Endothelial cell of umbilical vein (primary cell): Measurements from ENCODE around the gene SAMD4B. TPM values are rescaled to one million over a fixed set of nuclear protein-coding genes. Genes with fewer than 3 reads are reported as not detected.

Source experiments
- BruUV-seq: library from RNA; stranded (reverse); fragments of 400-500 nt; replicated peaks from 2 replicates; lab custom pipeline; 2021; lab: Mats Ljungman, UMichigan
- CTCF ChIA-PET: fragments of 300-600, 350-600 bp; sonication (Branson Sonifier 250); formaldehyde crosslinking; loops from one replicate; lab custom pipeline; 2021; ENCODE audit warnings: antibody characterized with exemption, inconsistent platforms; lab: Charles Lee
- POLR2A ChIA-PET: fragments of 300-600, 350-600 bp; sonication (Branson Sonifier 250); formaldehyde crosslinking; loops from one replicate; lab custom pipeline; 2021; ENCODE audit warnings: antibody characterized with exemption, inconsistent platforms; lab: Charles Lee
- DNase-seq: peaks from one replicate; pipeline ENCODE4 v3.0.0-alpha.2; 2011; ENCODE audit warnings: low read depth, low spot score
- FAIRE-seq: peaks from 2 replicates; lab custom pipeline; 2011; peaks lifted over from hg19 to GRCh38; lab: Jason Lieb, UNC
- H2AFZ ChIP-seq: 2 replicates; pipeline ENCODE4 v1.6.0; 2012; ENCODE audit warnings: low read depth, low read length, control low read depth, inconsistent platforms
- H3K27ac ChIP-seq: 2 replicates; pipeline ENCODE4 v1.5.1; 2011; ENCODE audit warnings: low read depth, mild to moderate bottlenecking, control low read depth, low read length, moderate library complexity; ENCODE audit not compliant: insufficient read depth
- H3K27me3 ChIP-seq, 2 experiments: 2 replicates each; pipeline versions ENCODE4 v1.6.0 to v1.6.1; 2011; ENCODE audit warnings: low read length in 2 of 2, mixed read lengths in 1 of 2; ENCODE audit not compliant: control insufficient read depth in 2 of 2, insufficient read depth in 2 of 2
- H3K36me3 ChIP-seq, 2 experiments: 2 replicates in 1 of 2; 3 replicates in 1 of 2; pipeline ENCODE4 v1.5.1; 2011; ENCODE audit warnings: low read length in 2 of 2, mild to moderate bottlenecking in 1 of 2, moderate library complexity in 1 of 2; ENCODE audit not compliant: control insufficient read depth in 2 of 2, insufficient read depth in 2 of 2; ENCODE audit errors: extremely low read depth in 1 of 2
- H3K4me1 ChIP-seq: 3 replicates; pipeline ENCODE4 v1.5.1; 2011; ENCODE audit warnings: mild to moderate bottlenecking, low read length; ENCODE audit not compliant: control insufficient read depth, insufficient read depth; ENCODE audit errors: extremely low read depth
- H3K4me2 ChIP-seq: 2 replicates; pipeline ENCODE4 v1.6.1; 2011; ENCODE audit warnings: low read length, control low read depth, mixed read lengths; ENCODE audit not compliant: insufficient read depth
- H3K4me3 ChIP-seq, 3 experiments: fragments of 200-600 bp in 1 of 3; sonication (generic), shearing (Covaris generic) in 1 of 3; replicated peaks in 1 of 3; 2 replicates each; pipeline ENCODE4 v1.5.1; 2011 to 2016; ENCODE audit warnings: control low read depth in 3 of 3, low read length in 3 of 3, mild to moderate bottlenecking in 2 of 3, inconsistent platforms in 1 of 3, low read depth in 1 of 3, moderate library complexity in 1 of 3; ENCODE audit not compliant: insufficient read depth in 1 of 3
- H3K79me2 ChIP-seq: 2 replicates; pipeline ENCODE4 v1.6.0; 2012; ENCODE audit warnings: low read length, inconsistent platforms; ENCODE audit not compliant: control insufficient read depth, insufficient read depth
- H3K9ac ChIP-seq: replicated peaks from 2 replicates; pipeline ENCODE3; 2011; ENCODE audit warnings: low read length, control low read depth; ENCODE audit not compliant: insufficient read depth; ENCODE audit errors: extremely low read depth
- H3K9me1 ChIP-seq: replicated peaks from 3 replicates; pipeline ENCODE4 v1.6.0; 2011; ENCODE audit warnings: mild to moderate bottlenecking, low read length; ENCODE audit not compliant: control insufficient read depth, insufficient read depth; ENCODE audit errors: extremely low read depth
- H3K9me3 ChIP-seq: replicated peaks from 2 replicates; pipeline ENCODE4 v1.5.1; 2012; ENCODE audit warnings: low read length, inconsistent platforms; ENCODE audit not compliant: control insufficient read depth, insufficient read depth
- H4K20me1 ChIP-seq: replicated peaks from 2 replicates; pipeline ENCODE3; 2011; ENCODE audit warnings: mild to moderate bottlenecking, low read length; ENCODE audit not compliant: control insufficient read depth, insufficient read depth; ENCODE audit errors: extremely low read depth
- CTCF ChIP-seq, 2 donors: IDR thresholded peaks; 1 replicate in 1 of 2; 2 replicates in 1 of 2; pipeline ENCODE4 v1.5.1; 2011; ENCODE audit warnings: low read length in 2 of 2, mild to moderate bottlenecking in 2 of 2, moderate library complexity in 2 of 2, control low read depth in 1 of 2, inconsistent platforms in 1 of 2, low read depth in 1 of 2; ENCODE audit not compliant: insufficient read depth in 1 of 2; ENCODE audit errors: extremely low read depth in 1 of 2
- EZH2 ChIP-seq: IDR thresholded peaks from 2 replicates; pipeline ENCODE4 v1.6.1; 2012; ENCODE audit warnings: borderline replicate concordance, low read depth, mild to moderate bottlenecking, moderate library complexity, low read length, inconsistent platforms; ENCODE audit not compliant: severe bottlenecking
- FOS ChIP-seq: IDR thresholded peaks from 2 replicates; pipeline ENCODE4 v1.6.1; 2011; ENCODE audit warnings: mild to moderate bottlenecking, low read length, moderate library complexity, borderline replicate concordance; ENCODE audit not compliant: insufficient read depth
- GATA2 ChIP-seq: IDR thresholded peaks from 2 replicates; pipeline ENCODE4 v1.7.0; 2011; ENCODE audit warnings: low read depth, mild to moderate bottlenecking, moderate library complexity, mixed read lengths, low read length; ENCODE audit not compliant: insufficient read length, insufficient read depth
- JUN ChIP-seq: IDR thresholded peaks from 2 replicates; pipeline ENCODE4 v1.6.1; 2011; ENCODE audit warnings: borderline replicate concordance, low read depth; ENCODE audit not compliant: insufficient read length, insufficient read depth
- MAX ChIP-seq: IDR thresholded peaks from 2 replicates; pipeline ENCODE4 v1.6.1; 2011; ENCODE audit not compliant: insufficient read depth, insufficient read length
- MYC ChIP-seq: IDR thresholded peaks from one replicate; pipeline ENCODE4 v1.6.1; 2011; ENCODE audit warnings: mild to moderate bottlenecking, low read depth, low read length
- POLR2A ChIP-seq: IDR thresholded peaks from 2 replicates; pipeline ENCODE4 v1.6.1; 2012; ENCODE audit warnings: low read depth, mild to moderate bottlenecking, control low read depth, low read length
- POLR2AphosphoS5 ChIP-seq: IDR thresholded peaks from 2 replicates; pipeline ENCODE4 v1.6.1; 2012; ENCODE audit warnings: low read depth, mild to moderate bottlenecking, control low read depth, low read length, moderate library complexity; ENCODE audit not compliant: insufficient read depth
- dilution Hi-C: fragments of 300-500 bp; cut with MboI; formaldehyde crosslinking; loops from one replicate; pipeline ENCODE4 v1.15.0; 2019; ENCODE audit warnings: low sequenced_read_pairs; ENCODE audit not compliant: extremely low pct_ligation_motif_present
- intact Hi-C: fragments of 100-400 bp; cut with micrococcal nuclease; formaldehyde crosslinking; loops from one replicate; pipeline ENCODE4 v1.10.0; 2022
- polyA plus RNA-seq, 4 experiments: library from polyadenylated mRNA; depleted of rRNA in 3 of 4; stranded (reverse) in 3 of 4; unstranded in 1 of 4; fragments of >200 nt; gene quantifications; 2 replicates each; pipeline versions ENCODE4 v1.2.1 to v1.2.3, GENCODE V29; 2011 to 2012; ENCODE audit warnings: missing spikeins in 1 of 4
- total RNA-seq: library from RNA; stranded (reverse); gene quantifications from 2 replicates; pipeline ENCODE4 v1.2.3, GENCODE V29; 2021

The SAMD4B gene
- total and polyA plus RNA-seq, 2 donors (not counting 3 experiments of a cell fraction or from before 2014, with no cell fraction given) = 82.1 to 84.2 TPM

- Histone ChIP-seq H3K4me2 (no peak overlapping the region), H3K4me1 (no peaks in the 10 kb centered on the region), H3K9me1 (no peaks in the 10 kb centered on the region), H3K36me3 (no peaks in the 10 kb centered on the region), H3K27ac (no peak overlapping the region), H4K20me1 (no peaks in the 10 kb centered on the region), H3K9ac (no peak overlapping the region), H3K4me3 (no peak overlapping the region), H3K9me3 (no peaks in the 10 kb centered on the region), H3K79me2 (no peaks in the 10 kb centered on the region), H3K27me3 (peaks cover 16 to 25% of the 10 kb centered on the region in 2 experiments), H2AFZ (no peak overlapping the region)
- TF ChIP-seq MAX (no peak), CTCF (IDR thresholded peaks at IDR 0.05; ENCODE audit: extremely low read depth in 1 of 2, insufficient read depth in 1 of 2, low read depth in 1 of 2, low read length in 2 of 2) (no peak), POLR2A (no peak), FOS (no peak), GATA2 (no peak), EZH2 (no peak), MYC (no peak), POLR2AphosphoS5 (no peak), JUN (no peak)
- ChIA-PET CTCF (interaction anchor here (1.1 to 2.6 kb wide), 2 partner anchors 10 to 17 kb away, joined by 3 to 8 read pairs; no protein-coding TSS in a partner anchor), POLR2A (no interaction called here)
- intact Hi-C loops (no loop called here), dilution Hi-C loops (no loop called here)
- DNase-seq (no peak), FAIRE-seq (no peak)
- BruUV-seq = no TSS peak
Measured at GRCh38 chr19:39310558-39311311, 31.5 kb upstream of the SAMD4B start.
